HG02840 (cell line): ENCODE measurements around the gene MT1G.
"Not testable (repeated sequence)": the region's sequence is repeated elsewhere in the genome, so short reads cannot be mapped to it uniquely, and the experiment has no call there.

Experiments used
- ATAC-seq: cut with Tn5 transposase; IDR thresholded peaks from one replicate; pipeline ENCODE4 v1.9.1; 2021; ENCODE audit warnings: mild to moderate bottlenecking, moderate library complexity, moderate number of reproducible peaks; ENCODE audit not compliant: unreplicated experiment, low FRiP score

Gene MT1G

DNA sequence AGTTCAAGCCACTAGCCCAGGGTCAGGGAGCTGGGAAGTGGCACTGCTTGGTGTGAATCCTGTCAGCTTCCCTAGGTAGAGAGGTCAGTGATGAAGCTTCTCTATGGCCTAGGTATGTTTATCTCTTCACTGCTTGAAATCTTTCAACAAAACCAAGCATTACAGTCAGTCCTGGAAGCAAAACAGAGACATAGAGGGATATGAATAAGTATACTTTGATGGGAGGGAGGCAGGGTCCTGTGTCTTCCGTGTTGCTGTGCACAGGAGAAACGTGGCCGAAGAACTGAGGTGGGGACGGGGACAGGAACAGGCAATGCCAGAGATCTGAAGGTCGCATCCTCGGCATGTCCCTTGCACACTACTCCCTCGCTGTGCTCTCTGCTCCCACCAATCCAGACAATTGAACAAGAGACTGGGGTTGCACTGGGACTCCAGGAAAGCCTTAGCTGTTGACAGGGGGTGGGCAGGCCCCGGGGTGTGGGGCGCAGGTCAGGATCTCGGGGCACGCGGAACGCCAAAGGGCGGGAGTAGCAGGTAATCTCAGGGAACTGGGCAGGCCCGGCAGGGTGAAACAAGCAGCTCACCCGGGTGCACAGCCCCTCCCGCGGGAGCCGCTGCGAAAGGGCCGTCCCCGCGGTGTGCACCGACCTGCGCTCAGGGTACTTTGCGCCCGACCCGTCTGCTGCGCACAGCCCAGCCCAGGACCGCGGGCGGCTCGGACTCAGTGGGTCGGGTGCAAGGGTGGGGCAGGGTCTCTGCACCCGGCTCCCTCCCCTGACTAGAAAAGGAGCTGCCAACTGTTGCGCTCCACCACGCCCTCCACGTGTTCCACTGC lies 1.4 kb upstream of the MT1G start, which contains the start of gene MT1H:
Gene MT1H, plus strand, starts transcription at position 810 of the 835 bp plus-strand sequence. CDS start 71 bp downstream, outside the sequence.
- no peak for ATAC-seq

DNA sequence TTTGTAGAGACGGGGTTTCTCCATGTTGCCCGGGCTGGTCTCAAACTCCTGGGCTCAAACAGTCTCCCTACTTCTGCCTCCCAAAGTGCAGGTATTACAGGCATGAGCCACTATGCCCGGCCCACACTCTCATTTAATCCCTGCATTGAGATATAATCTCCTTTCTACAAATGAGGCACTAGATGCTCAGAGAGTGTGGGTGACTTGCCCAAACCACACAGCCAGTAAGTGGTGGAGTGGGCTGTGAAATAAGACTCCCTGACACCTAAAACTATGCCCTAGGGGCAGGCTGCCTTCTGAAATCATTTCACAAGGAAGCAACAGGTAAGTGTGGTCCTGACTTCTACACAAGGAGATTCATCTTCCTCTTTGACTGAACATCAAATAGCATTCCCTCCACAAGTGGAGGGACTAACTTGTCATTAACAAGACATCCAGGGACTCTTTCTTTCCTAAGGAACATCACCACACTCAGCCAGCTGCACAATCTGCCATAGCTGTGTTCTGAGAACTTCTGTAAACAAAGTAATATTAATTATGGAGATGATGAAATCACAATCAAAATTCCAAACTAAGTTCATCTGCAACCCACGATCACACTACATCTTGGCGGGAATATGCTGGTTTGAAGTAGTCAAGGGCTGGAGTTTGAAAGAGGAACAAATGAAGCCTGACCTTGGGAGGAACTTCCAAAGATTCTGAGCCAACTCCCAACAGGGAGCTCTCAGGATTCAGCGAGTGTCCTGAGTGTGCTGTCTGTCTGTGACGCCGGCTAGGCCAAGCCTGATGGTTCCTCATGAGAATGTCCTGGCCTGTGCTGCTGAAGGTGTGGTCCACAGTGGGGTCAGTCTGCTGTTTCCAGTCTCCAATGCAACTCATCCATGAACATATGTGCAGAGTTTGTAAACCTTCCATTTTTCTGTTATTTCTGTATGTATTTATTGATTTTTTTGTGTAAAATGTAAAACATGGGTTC lies 2.3 kb downstream of the MT1G start:
- not testable (repeated sequence) for ATAC-seq

DNA sequence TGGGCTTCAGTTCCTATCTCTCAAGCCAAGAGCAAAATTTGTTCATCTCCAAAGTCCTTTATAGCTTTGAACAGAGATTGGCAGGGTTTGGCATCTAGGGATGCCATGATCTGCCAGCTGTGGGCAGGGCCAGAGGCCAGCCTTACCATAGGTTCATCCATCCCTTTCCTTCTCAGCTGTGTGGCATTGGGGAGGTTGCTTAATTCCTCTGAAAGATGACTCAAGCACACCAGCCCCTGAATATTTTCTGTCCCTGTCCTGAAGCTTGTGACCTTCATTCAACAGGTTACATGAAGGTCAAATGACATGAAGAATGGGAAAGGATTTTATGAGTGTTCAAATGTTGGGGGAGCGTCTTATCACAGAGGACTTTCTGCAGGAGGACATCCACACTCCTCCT lies 3.4 kb downstream of the MT1G start:
- ATAC-seq = no peak

DNA sequence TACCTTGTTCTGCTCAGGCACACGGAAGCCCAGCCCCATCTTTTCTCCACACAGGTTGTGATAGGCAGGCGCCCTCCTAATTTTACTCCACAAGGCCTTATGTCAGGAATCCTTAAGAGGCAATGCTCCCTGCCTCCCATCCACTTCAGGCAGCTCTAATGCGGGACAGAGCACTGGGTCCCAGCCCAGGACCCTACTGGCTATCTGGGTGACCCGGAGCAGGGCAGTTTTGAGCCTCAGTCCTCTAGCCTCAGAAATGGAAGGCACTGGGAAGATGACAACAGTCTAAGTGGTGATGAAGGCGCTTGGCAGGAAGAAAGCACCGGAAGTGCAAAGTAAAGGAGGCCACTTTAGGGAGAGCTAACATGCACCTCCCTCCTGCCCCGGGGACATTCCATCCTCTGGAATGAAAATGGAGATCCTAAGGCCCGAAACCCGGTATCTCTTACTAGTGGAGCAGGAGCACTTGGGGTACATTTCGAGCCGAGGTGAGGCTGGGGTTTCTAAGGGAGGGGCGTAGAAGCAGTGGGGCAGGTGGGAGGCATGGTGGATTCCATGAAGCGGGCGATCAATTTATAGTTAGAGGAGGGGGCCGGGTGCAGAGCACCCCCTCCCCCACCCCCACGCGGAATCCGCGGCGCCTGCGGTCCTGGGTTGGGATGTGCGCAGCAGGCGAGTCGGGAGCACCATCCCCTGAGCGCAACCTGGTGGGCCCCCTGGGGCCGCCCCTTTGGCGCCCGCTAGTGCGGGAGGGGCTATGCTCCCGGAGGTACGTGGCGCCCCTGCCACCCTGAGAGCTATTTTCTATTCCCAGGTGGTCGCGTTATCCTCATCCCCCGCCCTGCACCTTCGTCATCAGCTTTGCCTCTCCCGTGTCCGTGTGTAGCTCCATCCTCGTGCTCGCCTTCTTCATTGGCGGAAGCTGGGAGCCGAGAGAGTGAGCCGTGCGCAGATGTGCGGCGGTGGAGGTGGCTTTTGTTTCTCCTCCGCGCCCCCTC lies 5.2 kb downstream of the MT1G start:
- ATAC-seq = no peak

DNA sequence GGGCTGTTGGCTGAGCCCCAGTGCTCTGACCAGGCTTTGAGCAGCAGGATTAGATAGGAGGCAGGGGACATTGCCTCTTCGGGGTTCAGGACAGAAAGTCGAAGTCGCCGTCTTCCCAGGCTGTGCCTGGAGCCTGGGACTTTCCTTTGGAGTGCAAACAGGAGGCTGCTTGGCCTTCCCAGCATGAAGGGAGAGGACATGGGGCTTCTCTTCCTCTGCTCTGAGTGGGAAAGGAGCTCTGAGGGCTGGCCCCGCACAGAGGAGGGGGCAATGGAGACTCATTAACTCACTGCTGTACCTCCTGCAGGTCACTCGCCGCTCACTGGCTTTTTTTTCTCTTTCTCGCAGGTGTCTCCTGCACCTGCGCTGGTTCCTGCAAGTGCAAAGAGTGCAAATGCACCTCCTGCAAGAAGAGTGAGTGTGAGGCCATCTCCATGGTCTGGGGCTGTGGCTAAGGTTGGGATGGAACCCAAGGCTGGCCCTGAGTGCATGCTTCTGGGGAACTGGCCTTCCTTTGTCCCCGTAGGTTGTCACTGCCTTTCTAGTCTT lies 9.5 kb downstream of the MT1G start:
- no peak for ATAC-seq

DNA sequence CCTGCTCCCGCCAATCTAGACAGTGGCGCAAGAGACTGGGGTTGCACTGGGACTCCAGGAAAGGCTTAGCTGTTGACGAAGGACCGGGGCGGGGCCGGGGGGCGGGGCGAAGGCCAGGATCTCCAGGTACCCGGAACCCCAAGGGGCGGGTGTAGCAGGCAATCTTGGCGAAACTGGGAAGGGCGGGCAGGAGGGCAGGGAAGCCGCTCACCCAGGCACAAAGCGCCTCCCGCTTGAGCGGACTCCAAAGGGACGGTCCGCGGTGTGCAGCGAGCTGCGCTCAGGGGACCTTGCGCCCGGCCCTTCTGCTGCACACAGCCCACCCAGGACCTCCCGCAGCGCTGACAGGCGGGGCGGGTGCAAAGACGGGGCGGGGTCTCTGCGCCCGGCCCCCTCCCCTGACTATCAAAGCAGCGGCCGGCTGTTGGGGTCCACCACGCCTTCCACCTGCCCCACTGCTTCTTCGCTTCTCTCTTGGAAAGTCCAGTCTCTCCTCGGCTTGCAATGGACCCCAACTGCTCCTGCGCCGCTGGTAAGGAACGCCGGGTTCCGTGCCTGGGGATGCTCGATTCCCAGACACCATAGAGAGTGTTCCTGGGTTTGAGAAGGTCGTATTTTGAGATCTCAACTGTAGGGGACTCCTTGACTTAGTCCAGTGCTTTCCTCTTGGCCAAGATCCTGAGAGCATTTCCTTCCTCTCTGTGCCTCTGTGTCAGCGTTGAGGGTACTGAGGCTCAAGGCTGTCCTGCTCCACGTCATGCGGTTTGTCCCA lies 10.1 kb downstream of the MT1G start, which contains the start of gene MT1F:
Gene MT1F, plus strand, starts transcription at position 405 of the 772 bp plus-strand sequence. Its CDS starts 100 bp downstream, at position 505.
- no peak for ATAC-seq

DNA sequence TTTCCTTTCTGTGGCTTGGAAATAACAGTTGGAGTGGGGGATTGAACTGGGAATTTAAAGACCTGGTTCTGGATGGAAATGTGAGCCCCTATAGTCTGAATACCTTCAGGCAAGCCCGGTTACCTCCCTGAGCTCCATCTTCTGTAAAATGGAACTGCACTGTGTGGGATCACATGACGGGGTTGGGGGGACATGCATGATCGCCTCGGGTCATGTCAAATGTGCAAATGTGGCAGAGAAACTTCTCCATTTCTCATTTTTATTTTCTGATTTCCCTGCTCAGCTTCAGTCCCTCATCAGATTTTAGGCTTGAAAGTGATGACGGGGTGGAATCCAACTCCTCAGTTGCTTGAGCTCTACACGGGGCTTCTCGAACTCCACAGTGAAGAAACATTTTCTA lies 14.6 kb downstream of the MT1G start:
- no peak for ATAC-seq

DNA sequence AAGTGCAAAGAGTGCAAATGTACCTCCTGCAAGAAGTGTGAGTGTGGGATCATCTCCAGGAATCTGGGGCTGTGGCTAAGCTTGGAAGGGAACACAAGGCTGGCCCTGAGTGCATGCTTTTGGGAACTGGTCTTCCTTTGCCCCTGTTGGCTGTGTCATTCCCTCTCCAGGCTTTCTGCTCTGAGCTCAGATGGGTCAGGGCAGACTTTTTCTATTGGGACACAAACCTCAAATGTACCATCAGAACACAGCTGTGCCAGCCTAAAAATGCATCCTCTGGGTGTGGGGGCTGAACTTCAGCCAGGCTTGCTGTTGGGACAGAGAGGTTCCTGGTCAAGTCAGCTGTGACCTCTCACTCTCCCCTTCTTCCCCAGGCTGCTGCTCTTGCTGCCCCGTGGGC lies 15.3 kb downstream of the MT1G start:
- no peak for ATAC-seq

DNA sequence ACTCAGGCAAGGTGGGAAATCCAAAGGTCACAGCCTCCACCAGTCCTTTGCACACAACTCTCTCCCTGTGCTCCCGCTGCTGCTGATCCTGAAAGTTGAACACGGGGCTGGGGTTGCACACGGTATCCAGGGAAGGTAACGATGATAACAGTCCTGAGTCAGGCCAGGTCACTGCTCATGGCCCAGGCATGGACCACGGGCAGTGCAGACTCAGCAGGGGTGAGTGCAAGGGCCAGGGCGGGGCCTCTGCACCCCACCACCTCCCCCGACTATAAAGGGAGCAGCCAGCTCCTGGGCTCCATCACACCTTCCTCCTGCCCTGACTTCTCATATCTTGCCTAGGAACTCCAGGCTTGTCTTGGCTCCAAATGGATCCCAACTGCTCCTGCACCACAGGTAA lies 16.3 kb downstream of the MT1G start, which contains the start of gene MT1B:
Gene MT1B, plus strand, starts transcription at position 301 of the 400 bp plus-strand sequence. Its CDS starts 68 bp downstream, at position 369.
- ATAC-seq = no peak

DNA sequence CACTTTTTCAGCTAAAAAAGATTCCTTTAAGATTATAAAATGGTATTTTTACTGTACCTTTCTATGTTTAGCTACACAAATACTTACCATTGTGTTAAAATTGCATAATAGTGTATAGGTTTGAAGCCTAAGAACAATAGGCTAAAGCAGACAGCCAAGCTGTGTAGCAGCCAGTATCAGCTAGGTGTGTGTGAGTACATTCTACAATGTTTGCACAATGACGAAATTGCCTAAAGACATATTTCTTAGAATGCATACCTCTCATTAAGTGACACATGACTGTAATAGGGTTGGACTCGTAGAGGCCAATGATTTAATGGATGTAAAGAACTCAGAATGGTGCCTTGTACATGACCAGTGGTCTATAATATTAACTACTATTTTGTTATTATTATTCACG lies 18.0 kb downstream of the MT1G start:
- no peak for ATAC-seq

DNA sequence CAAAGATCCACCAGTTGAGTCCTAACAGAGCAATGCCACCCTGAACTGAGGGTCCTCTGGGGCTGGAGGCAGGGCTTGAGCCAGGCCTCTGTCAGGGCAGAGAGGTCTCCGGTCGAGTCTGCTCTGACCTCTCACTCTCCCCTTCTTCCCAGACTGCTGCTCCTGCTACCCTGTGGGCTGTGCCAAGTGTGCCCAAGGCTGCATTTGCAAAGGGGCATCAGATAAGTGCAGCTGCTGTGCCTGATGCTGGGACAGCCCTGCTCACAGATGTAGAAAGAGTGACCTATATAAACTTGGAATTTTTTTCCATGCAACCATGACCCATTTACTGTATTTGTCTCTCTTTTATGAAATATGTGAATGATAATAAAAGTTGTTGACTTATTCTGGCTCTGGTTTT lies 18.6 kb downstream of the MT1G start:
- ATAC-seq = no peak

DNA sequence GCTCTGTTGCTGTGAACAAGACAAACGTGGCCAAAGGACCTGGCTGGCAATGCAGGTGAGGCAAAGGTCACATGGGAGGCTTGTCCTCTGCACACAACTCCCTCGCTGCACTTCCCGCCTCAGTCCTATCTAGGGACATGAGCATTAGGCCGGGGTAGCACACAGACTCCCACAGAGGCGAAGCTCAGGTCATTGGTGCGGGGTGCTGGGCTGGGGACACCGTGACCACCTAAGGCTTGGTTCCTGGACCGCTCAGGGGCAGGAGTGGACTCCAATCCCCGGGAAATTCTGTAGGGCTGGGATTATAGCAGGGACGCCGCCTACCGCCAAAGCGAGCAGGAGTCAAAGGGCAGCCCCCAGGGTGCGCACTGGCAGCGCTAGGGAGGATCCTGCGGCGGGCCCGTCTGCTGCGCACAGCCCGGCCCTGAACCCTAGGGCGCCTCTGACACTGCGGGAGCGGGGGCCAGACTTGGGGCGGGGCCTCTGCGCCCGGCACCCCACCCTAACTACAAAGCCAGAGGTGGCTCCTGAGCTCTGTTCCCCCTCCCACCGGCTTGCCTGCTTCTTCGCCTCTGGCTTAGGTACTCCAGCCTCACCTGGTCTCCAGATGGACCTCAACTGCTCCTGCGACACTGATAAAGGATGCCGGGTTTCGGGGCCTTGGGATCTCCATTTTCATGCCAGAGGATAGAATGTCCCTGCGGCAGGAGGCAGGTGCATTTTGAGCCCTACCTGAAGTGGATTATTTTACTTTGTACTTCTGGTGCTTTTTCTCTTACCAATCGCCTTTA lies 20.0 kb downstream of the MT1G start:
- ATAC-seq = no peak

DNA sequence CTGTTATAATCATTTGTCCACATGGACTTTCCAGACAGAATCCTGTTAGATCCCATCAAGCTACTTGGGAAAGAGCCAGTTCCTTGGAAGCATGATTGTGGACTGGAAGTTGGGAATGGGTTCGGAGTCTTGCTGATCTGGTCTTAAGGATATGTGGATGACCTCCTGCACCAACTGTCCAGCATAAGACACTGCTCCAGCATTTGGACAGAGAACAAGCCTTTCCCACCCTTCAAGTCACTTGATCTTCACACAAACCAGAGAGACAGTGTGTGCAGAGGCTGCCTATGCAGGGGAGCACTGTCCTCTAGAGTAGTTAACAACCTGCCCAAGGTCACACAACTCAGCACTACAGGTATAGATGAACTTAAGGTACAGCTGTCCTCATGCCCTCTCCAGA lies 22.0 kb downstream of the MT1G start:
- ATAC-seq = no peak

DNA sequence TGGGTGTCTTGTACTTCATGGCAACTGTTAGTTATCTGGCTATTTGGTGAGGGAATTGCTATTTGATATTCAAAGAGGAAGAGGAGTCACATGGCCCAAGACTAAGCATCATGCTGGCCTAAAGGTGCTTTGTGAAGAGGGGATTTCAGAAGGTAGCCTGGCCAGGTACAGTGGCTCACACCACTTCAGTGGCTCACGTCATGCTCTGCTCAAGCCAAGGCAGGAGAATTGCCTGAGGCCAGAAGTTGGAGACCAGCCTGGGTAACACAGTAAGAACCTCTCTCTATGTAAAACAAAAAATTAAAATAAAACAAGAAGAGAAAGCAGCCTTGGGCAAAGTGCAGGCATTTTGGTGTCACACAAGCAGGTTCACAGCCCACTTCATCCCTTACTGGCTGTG lies 22.6 kb downstream of the MT1G start:
- ATAC-seq = no peak

DNA sequence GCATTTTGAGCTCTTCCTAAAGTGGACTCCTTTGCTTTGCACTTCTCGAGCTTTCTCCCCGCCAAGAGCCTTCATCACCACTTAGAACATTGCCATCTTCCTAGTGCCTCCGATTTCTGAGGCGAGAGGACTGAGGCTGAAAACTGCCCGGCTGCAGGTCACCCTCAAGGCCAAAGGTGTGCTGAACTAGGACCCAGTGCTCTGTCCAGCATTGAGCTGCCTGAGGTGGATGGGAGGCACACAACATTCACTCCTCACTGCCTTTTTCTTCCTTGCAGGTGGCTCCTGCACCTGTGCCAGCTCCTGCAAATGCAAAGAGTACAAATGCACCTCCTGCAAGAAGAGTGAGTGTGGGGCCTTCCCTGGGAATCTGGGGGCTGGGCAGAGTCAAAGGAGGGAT lies 24.0 kb downstream of the MT1G start:
- ATAC-seq = no peak

DNA sequence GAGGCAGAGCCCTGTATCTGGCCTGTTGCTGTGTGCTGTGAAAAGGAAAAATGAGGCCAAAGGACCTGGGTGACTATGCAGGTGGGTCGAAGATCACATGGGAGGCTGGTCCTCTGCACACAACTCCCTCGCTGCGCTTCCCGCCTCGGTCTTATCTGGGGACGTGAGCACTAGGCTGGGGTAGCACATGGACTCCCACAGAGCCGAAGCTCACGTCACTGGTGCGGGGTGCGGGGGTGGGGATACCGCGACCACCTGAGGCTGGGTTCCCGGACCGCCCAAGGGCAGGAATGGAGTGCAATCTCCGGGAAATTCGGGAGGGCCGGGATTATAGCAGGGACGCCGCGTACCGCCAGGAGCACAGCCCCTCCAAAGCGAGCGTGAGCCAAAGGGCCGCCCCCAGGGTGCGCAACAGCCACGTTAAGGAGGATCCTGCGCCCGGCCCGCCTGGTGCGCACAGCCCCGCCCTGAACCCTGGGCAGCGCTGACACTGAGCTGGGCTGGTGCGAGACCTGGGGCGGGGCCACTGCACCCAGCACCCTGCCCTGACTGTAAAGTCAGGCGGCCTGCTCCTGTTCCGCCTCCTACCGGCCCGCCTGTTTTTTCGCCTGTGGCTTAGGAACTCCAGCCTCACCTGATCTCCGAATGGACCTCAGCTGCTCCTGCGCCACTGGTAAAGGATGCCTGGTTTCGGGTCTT lies 24.6 kb downstream of the MT1G start:
- no peak for ATAC-seq

DNA sequence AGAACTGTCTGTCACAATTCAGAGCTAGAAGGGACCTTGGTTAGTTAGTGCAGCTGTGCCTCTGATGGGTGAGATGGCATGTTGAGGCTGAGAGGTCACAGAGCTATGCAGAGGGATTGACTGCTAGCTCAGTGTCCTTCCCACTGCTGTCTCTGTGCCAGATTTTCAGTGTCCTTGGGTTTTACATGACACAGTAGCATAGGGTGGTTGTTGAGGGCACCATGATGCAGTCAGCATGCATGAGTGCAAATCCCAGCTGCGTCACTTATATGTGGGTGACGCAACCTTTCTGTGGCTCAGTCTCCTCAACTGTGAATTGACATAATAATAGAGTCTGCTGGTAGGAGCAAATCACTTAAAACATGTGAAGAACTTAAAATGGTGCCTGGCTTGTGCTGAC lies 26.7 kb downstream of the MT1G start:
- ATAC-seq = no peak
